GM12878 (cell line): ENCODE data around the gene COL25A1.

Source experiments
- ASH2L ChIP-seq: fragments of 300-600, 200-600 bp; sonication (generic); IDR thresholded peaks from 2 replicates; pipeline ENCODE4 v1.6.1; 2017; ENCODE audit warnings: low read depth, mild to moderate bottlenecking, borderline replicate concordance
- ATF3 ChIP-seq: IDR thresholded peaks from 2 replicates; pipeline ENCODE4 v1.6.1; 2011; ENCODE audit warnings: low read depth, mild to moderate bottlenecking, low read length, moderate library complexity, borderline replicate concordance; ENCODE audit errors: extremely low read depth
- RAD51 ChIP-seq: fragments of 450-650 bp; IDR thresholded peaks from 2 replicates; pipeline ENCODE4 v1.6.1; 2016; ENCODE audit warnings: moderate library complexity, mild to moderate bottlenecking, inconsistent platforms
- TF ChIP-seq, protein P1 (sequence below): IDR thresholded peaks from 2 replicates; pipeline ENCODE4 v1.6.1; 2012; ENCODE audit warnings: low read length, inconsistent platforms

GRCh38 chr4:108763226-108763593, 539.2 kb downstream of the COL25A1 start:
- TF ChIP-seq ATF3 (no peak), RAD51 (no peak), ASH2L (no peak)
- TF ChIP-seq, protein P1, sequence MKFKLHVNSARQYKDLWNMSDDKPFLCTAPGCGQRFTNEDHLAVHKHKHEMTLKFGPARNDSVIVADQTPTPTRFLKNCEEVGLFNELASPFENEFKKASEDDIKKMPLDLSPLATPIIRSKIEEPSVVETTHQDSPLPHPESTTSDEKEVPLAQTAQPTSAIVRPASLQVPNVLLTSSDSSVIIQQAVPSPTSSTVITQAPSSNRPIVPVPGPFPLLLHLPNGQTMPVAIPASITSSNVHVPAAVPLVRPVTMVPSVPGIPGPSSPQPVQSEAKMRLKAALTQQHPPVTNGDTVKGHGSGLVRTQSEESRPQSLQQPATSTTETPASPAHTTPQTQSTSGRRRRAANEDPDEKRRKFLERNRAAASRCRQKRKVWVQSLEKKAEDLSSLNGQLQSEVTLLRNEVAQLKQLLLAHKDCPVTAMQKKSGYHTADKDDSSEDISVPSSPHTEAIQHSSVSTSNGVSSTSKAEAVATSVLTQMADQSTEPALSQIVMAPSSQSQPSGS = no peak
